ENCODE results near the gene NLRX1.

DNA sequence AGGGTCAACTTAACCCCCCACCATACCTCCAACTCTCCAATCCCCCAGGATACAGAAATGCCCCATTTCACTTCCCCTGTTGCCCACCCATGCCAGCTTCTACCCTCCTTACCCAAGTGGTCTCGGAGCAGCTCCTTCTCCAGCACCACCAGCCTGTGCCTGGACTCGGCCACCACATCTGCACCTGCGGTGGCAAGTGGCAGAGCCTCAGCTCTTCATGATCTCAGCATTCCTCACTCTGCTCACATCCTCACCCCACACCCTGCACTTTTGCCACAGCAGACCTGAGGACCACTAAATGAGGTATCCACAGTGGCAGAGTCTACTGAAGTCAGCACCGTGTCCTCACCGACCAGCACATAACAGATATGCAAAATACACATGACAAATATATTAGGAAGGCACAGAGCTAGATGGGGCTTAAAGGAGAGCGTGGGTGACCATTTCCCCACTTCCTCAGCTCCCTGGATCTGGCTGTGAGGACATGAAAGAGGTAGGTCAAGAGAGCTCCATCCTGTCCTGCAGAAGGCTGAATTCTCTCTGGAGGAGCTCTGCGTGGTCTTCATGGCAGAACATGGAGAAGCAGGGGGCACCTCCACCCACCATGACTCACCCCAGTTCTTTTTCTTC, 26.4 kb downstream of the NLRX1 start:
- TF ChIP-seq POLR2A (IDR thresholded peaks at IDR 0.05) (no peak), CTCF (IDR thresholded peaks at IDR 0.05) (no peak)
